ENCODE measurements around the gene MPRIP.

- TF ChIP-seq POLR2A (IDR thresholded peaks at IDR 0.05) (no peak), CTCF (IDR thresholded peaks at IDR 0.05) (no peak)
These were observed 119.5 kb downstream of the MPRIP start for GRCh38 chr17:17161759-17162158.

Data from sigmoid colon (tissue), 3 donors.